ENCODE results near the gene IFNA16.
A peak's percentile ranks its signal among the peaks of the same experiment; 100 is the strongest.
"Not testable (repeated sequence)": the region's sequence is repeated elsewhere in the genome, so short reads cannot be mapped to it uniquely, and the experiment has no call there.

The IFNA16 gene

DNA sequence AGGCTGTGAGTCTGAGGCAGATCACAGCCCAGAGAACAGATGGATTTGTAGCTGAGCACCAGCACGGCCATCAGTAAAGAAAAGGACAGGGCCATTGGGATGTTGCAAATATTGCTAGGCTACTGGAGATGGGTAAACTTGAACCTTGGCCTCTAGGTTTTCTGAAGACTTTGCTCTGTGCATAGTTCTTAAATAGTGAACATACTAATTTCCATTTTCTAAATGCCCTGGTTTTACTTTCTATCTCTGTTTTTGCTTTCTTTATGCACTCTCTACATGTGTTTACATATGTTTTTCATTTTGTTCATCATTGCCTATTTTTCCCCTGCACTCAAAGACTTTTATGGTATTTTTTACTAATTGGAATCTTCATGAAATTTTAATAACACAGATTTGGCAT, at the start of gene IFNA16:
Gene IFNA16, minus strand, starts transcription at position 101 of the 400 bp plus-strand sequence. Its CDS starts 6 bp downstream, at position 95.
- DNase-seq (ENCODE audit: low read depth in 2 of 2): not testable (repeated sequence)

DNA sequence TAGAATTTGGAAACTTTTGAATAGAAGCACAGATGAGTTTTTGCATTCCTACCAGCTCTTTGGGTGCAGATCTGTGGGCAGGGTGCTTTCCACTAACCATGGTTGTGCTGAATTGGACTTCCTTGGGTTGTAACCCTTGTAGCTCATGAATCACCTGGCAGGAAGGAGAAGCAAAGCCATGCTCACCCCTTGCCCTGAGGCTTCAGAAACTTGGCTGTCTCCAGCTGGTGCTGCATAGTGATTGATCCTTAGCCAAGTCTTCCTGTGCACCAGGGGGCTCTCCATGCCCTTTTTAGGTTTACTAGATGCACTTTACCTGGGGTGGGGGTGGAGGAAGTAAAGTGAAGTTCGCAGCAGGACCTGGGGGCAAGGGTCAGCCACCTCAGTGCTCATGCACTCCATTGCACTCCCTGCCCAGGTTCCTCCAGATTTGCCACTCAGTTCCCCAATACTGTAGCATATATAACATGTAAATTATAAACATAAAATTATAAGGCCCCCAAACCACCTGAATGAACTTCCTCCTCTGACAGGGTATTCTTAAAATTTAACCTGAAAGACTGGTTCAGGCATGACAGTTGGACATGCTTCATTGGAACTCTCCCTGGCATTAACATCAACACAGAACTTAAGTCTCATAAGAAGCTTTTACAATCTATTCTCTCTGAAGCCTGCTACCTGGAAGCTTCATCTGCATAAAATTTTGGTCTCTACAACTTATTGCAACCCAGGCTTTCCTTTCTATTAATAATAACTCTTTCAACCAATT, 48.5 kb upstream of the IFNA16 start:
- DNase-seq (ENCODE audit: low read depth in 2 of 2): no peak

- DNase-seq (ENCODE audit: low read depth in 2 of 2): no peak
Observed at GRCh38 chr9:21255538-21256212, 38.6 kb upstream of the IFNA16 start.

GRCh38 chr9:21252721-21253547, 35.8 kb upstream of the IFNA16 start:
- no peak for DNase-seq (ENCODE audit: low read depth in 2 of 2)

DNA sequence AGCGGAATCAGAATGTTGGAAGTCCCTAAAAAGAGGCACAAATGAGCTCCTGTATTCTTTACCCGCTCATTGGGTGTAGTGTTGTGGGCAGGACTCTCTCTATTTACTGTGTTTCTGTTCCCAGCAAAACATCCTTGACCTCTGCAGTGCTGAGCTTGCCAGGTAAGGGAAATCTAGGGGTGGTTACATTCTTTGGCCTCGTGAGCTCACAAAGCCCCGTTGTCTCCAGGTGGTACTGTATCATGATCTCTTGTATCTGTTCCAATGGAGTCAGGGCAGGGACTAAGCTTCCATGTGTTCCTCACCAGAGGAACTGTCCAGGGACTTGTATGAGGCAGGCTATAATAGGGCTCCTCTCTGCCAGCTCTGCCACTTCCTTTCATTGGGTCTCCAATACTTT, 34.5 kb upstream of the IFNA16 start:
- no peak for DNase-seq (ENCODE audit: low read depth in 2 of 2)

DNA sequence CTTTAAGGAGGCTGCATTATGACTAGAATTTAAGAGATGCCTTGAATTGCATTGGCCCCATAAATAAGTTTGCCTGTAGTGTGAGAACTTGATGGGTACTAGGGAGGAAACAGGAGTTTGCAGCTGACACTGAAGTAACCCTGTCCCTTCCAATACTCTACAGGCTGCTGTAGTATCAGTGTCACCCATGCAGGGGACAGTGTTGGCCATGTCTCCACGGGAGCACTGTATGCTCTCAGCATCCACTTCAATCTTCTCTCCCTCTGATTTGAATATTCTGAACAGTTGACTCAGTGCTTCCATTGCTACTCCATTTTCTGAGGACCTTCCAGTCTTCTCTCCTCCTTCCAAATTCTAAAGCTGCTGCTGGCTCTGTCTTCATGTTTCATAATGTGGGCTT, 34.1 kb upstream of the IFNA16 start:
- DNase-seq (ENCODE audit: low read depth in 2 of 2): no peak

DNA sequence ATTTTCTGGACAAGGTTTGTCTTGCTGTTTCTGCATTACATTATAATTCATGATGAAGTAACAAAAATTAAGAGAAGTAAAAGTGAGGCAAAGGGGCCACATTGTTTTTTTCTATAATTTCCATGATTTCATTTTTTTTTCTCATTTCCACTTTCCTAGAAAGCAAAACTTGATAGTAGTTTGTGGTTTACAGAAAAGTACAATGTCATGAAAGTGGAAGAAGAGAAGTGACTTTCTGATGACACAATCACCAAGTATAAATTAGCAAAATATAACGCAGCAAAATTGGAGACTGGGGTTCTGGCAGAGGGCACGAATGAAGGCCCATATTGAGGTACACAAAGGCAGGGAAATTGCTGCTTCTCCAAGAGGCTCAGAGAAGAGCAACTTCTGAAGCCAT, 27.7 kb upstream of the IFNA16 start:
- no peak for DNase-seq (ENCODE audit: low read depth in 2 of 2)

- DNase-seq (ENCODE audit: low read depth in 2 of 2): no peak
Observed at GRCh38 chr9:21239911-21240310, 22.8 kb upstream of the IFNA16 start, which contains the start of gene IFNA14. IFNA14 (minus strand) TSS chr9:21240005; CDS start chr9:21239935, 70 bp downstream.

- DNase-seq (ENCODE audit: low read depth in 2 of 2): not testable (repeated sequence)
Observed at GRCh38 chr9:21236360-21236714, 19.2 kb upstream of the IFNA16 start.

GRCh38 chr9:21235468-21236359, 18.6 kb upstream of the IFNA16 start:
- DNase-seq (ENCODE audit: low read depth in 2 of 2): peak in 1 of 2 donors; percentile 17

DNA sequence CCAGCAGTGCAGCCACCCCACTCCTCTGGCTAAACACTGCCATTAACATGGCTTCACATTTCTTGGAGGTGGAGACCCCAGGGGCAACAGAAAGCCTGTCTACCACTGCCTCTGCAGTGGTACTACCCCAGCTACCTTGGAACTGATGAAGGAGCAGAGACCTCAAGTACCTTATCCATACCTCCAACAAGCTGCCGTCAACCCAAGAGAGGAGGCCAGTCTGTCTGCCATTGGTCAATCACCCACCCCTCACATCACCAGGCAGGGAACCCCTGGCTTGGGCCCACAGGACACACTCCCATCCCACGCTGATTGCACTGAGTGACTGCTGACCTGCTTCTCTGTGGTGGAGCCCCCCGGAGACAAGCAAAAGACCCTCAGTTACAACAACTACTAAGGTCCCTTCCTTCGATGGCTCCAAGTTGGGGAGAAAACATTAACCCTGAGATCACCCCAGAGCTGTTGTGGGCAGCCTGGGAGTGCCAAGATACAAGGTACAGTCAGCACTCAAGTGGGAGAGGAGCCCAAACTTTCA, 17.1 kb upstream of the IFNA16 start:
- DNase-seq (ENCODE audit: low read depth in 2 of 2): no peak

DNA sequence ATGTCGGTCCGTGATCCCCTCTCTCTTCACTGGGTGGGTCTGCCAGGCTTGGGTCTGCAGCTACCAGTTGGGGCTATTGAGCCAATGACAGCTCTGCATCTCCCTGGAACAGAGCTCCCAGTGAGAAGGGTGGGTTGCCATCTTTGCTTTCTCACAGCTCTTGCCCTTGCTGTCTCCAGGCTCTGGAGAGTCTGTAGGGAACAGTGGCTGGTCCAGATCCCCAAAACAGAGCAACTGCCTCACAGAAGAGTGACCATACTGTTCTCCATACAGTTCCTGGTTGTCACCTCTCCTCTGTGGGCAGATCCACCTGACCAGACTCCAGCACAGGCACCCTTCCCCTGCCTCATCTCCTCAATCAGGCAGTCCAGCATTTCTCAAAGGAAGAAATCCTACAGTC, 16.1 kb upstream of the IFNA16 start:
- DNase-seq (ENCODE audit: low read depth in 2 of 2): no peak

DNA sequence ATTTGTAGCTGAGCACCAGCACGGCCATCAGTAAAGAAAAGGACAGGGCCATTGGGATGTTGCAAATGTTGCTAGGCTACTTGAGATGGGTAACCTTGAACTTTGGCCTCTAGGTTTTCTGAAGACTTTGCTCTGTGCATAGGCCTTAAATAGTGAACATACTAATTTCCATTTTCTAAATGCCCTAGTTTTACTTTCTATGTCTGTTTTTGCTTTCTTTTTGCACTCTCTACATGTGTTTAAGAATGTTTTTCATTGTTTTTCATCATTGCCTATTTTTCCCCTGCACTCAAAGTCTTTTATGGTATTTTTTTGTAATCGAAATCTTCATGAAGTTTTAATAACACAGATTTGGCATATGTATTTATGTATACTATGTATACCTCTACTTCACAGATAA, 11.0 kb upstream of the IFNA16 start, which contains the start of gene IFNA17:
Gene IFNA17, minus strand, starts transcription at position 101 of the 400 bp plus-strand sequence. Its CDS starts 49 bp downstream, at position 52.
- DNase-seq (ENCODE audit: low read depth in 2 of 2): no peak

DNA sequence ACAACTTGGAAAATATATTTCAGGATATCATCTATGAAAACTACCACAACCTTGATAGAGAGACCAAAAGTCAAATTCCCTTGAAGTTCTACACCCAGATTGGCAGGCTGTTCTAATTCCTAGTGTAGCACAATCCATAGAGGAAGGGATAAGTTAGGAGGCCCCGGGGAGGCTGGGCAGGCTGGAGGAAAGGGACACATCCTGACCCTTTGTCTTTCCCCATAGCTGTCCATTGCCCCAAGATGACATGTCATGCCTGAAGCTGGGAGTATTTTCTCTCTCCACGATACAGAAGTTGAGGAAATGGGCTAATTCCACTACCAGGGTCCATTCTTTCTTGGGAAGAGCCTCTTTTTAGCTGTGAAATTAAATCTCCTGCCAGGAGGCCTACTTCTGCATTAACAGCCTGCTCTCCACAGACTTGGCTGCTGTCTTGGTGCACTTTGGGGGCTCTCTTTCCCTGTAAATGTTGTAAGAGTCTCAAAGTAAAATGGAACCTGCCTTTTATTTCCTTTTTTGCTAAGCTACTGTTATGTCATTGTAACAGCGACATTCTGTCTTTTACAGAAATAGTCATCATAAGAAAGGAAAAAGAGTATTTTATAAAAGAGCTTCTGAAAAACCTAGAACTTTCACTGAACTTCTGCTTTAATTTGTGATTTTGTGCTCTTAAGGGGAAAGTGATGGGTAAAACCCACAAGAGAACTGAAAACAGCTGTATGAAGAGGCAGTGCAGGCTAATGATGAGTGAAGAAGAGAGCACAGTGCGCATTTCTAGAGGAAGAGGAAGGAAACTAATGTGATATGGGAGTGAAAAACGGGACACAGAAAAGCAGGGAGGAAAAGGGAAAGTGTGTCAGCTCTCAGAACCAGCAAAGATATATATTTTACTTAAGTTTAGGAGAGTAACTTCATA, 3.4 kb downstream of the IFNA16 start:
- not testable (repeated sequence) for DNase-seq (ENCODE audit: low read depth in 2 of 2)

- not testable (repeated sequence) for DNase-seq (ENCODE audit: low read depth in 2 of 2)
Observed at GRCh38 chr9:21212160-21212559, 5.0 kb downstream of the IFNA16 start.

GRCh38 chr9:21210782-21211181, 6.3 kb downstream of the IFNA16 start:
- not testable (repeated sequence) for DNase-seq (ENCODE audit: low read depth in 2 of 2)

DNA sequence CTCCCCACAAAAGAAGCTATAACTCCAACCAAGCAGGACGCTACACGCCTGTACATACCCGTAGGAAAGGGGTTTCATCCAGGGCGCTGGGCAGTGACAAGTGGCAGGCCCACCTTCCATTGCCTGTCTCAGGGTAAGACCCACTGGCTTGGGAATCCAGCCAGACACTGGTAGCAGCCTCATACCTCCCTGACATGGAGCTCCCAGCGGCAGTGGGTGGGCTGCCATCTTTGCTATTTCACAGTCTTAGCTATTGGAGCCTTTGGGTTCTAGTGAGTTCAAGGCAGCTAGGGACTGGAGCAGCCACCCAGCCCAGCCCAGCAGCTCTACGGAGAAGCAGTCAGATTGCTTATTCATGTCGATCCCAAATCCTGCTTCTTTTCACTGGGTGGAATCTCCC, 6.8 kb downstream of the IFNA16 start:
- no peak for DNase-seq (ENCODE audit: low read depth in 2 of 2)

GRCh38 chr9:21207043-21207442, 10.1 kb downstream of the IFNA16 start, which contains the start of gene IFNA10:
IFNA10 (minus strand) TSS chr9:21207143; CDS start chr9:21207097, 46 bp downstream.
- DNase-seq (ENCODE audit: low read depth in 2 of 2): not testable (repeated sequence)

DNA sequence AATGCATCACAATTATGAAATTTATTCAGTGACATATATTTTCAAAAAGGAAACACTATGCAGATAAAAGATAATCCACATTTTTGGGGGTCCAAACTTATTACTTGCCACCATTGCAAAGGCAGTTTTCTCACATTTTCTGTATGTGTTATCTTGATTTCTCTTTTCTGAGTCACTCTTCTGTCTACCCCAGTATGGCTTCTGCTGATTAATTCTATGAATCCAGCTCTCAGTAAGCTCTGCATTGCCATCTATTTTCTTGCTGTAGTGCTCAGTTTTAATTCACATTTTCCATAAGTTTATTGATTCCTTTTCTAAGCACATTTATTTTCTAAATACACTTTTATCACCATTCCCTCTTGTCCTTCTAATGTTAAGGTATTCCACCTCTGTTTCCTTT, 11.9 kb downstream of the IFNA16 start:
- no peak for DNase-seq (ENCODE audit: low read depth in 2 of 2)

- DNase-seq (ENCODE audit: low read depth in 2 of 2): not testable (repeated sequence)
Observed at GRCh38 chr9:21202105-21202504, 15.0 kb downstream of the IFNA16 start, which contains the start of gene IFNA7. IFNA7 (minus strand) TSS chr9:21202205; CDS start chr9:21202165, 40 bp downstream.
